ENCODE results near the gene GRN. TPM values are rescaled to one million over a fixed set of nuclear protein-coding genes. Genes with fewer than 3 reads are reported as not detected.
A peak's percentile ranks its signal among the peaks of the same experiment; 100 is the strongest.
"Not testable (repeated sequence)": the region's sequence is repeated elsewhere in the genome, so short reads cannot be mapped to it uniquely, and the experiment has no call there.

The GRN gene
- total and polyA plus RNA-seq, 8 donors: 31.8 to 644 (median 196) TPM

- peak in 1 of 2 donors; percentile 49 for DNase-seq
- no peaks in the 10 kb centered on the region for H3K9me3 ChIP-seq
- peaks cover 31 to 35% (median 34%) of the 10 kb centered on the region in 4 donors for H3K36me3 ChIP-seq
- peaks cover 18 to 41% (median 34%) of the 10 kb centered on the region in 4 donors for H3K4me1 ChIP-seq
- 1 to 2% (median 1%) methylated on average over 7 to 38 of the region's 38 CpGs for WGBS, 5 donors
- peak overlapping the region; percentile 90 to 97 (median 96) for H3K27ac ChIP-seq
- intact Hi-C loops (cut with DNase I; ENCODE audit: low total_unique reads): loop anchor here (5.0 kb wide), 1 partner anchor 112 kb away; no protein-coding TSS in a partner anchor
- H3K4me3 ChIP-seq: peak overlapping the region; percentile 96 to 99 (median 98)
- TF ChIP-seq EP300 (IDR thresholded peaks at IDR 0.05) (no peak), POLR2A (IDR thresholded peaks at IDR 0.05) (no peak)
- no peaks in the 10 kb centered on the region for H3K27me3 ChIP-seq
Measured at GRCh38 chr17:44324092-44324570, 21.0 kb upstream of the GRN start.

- intact Hi-C loops (cut with DNase I; ENCODE audit: low total_unique reads): loop anchor here (5.0 kb wide), 1 partner anchor 112 kb away; no protein-coding TSS in a partner anchor
- Histone ChIP-seq H3K4me3 (peak within 1 kb of the TSS; percentile 96 to 99 (median 98)), H3K36me3 (peaks cover 26 to 29% (median 28%) of the 10 kb centered on the region in 4 donors), H3K27me3 (no peaks in the 10 kb centered on the region), H3K9me3 (no peaks in the 10 kb centered on the region), H3K4me1 (peaks cover 18 to 41% (median 34%) of the 10 kb centered on the region in 4 donors), H3K27ac (peak within 1 kb of the TSS; percentile 90 to 97 (median 96))
- peak; percentile 97 to 98 for DNase-seq
- 0% methylated on average over 28 to 85 of the region's 85 CpGs for WGBS, 5 donors
- TF ChIP-seq POLR2A (IDR thresholded peaks at IDR 0.05) (no peak), CTCF (IDR thresholded peaks at IDR 0.05) (peak in 1 of 7 experiments; percentile 11), POLR2AphosphoS5 (IDR thresholded peaks at IDR 0.05) (peak; percentile 79 to 84 (median 81)), EP300 (IDR thresholded peaks at IDR 0.05) (no peak)
Measured at GRCh38 chr17:44324571-44325275, 20.4 kb upstream of the GRN start, which contains the start of gene SLC25A39. Gene SLC25A39, minus strand, starts transcription at chr17:44324823. Its CDS starts 1,261 bp downstream, at chr17:44323562.

- intact Hi-C loops (cut with DNase I; ENCODE audit: low total_unique reads): no loop called here
- TF ChIP-seq CTCF (IDR thresholded peaks at IDR 0.05) (peak in 1 of 7 experiments; percentile 9), POLR2AphosphoS5 (IDR thresholded peaks at IDR 0.05) (peak; percentile 57 to 92 (median 78)), EP300 (IDR thresholded peaks at IDR 0.05) (no peak)
- peak; percentile 97 to 99 for DNase-seq
- 21 to 49% (median 27%) methylated on average over 17 to 31 of the region's 31 CpGs for WGBS, 5 donors
- Histone ChIP-seq H3K27ac (peak overlapping the region in 4 of 5 donors; percentile 90 to 97 (median 94)), H3K4me1 (peaks cover 18 to 52% (median 42%) of the 10 kb centered on the region in 4 donors), H3K4me3 (peak overlapping the region; percentile 96 to 99 (median 98)), H3K27me3 (no peaks in the 10 kb centered on the region), H3K36me3 (peaks cover 4 to 7% (median 6%) of the 10 kb centered on the region in 4 donors), H3K9me3 (no peaks in the 10 kb centered on the region)
Measured at GRCh38 chr17:44326861-44327444, 18.1 kb upstream of the GRN start.

GRCh38 chr17:44327715-44328449, 17.2 kb upstream of the GRN start:
- intact Hi-C loops (cut with DNase I; ENCODE audit: low total_unique reads): no loop called here
- Histone ChIP-seq H3K27me3 (no peaks in the 10 kb centered on the region), H3K9me3 (no peaks in the 10 kb centered on the region), H3K27ac (no peak overlapping the region), H3K36me3 (no peaks in the 10 kb centered on the region), H3K4me3 (no peak overlapping the region), H3K4me1 (peaks cover 17 to 47% (median 42%) of the 10 kb centered on the region in 4 donors)
- 72 to 76% (median 73%) methylated on average over 6 to 7 of the region's 7 CpGs for WGBS, 5 donors
- TF ChIP-seq POLR2AphosphoS5 (IDR thresholded peaks at IDR 0.05): no peak
- no peak for TF ChIP-seq POLR2A (IDR thresholded peaks at IDR 0.05)
- TF ChIP-seq EP300 (IDR thresholded peaks at IDR 0.05): no peak
- no peak for TF ChIP-seq CTCF (IDR thresholded peaks at IDR 0.05)
- no peak for DNase-seq

GRCh38 chr17:44329516-44329915, 15.6 kb upstream of the GRN start:
- H3K4me3 ChIP-seq, DNase-seq: not testable (repeated sequence)

GRCh38 chr17:44330263-44330662, 14.8 kb upstream of the GRN start:
- H3K4me1 ChIP-seq: peaks cover 5 to 44% (median 27%) of the 10 kb centered on the region in 4 donors
- H3K27me3 ChIP-seq; H3K27ac ChIP-seq; H3K9me3 ChIP-seq; H3K4me3 ChIP-seq; H3K36me3 ChIP-seq; intact Hi-C loops (cut with DNase I; ENCODE audit: low total_unique reads); DNase-seq: not testable (repeated sequence)
- WGBS, 5 donors: 83 to 98% (median 91%) methylated on average over 5 of the region's 5 CpGs

More at GRCh38 chr17:44329516-44329915, 15.6 kb upstream of the GRN start:
- intact Hi-C loops (cut with DNase I; ENCODE audit: low total_unique reads); H3K27ac ChIP-seq; H3K27me3 ChIP-seq; H3K36me3 ChIP-seq; H3K9me3 ChIP-seq: not testable (repeated sequence)
- WGBS, 5 donors: 84 to 92% (median 86%) methylated on average over 7 of the region's 7 CpGs
- peaks cover 5 to 39% (median 27%) of the 10 kb centered on the region in 4 donors for H3K4me1 ChIP-seq
